ENCODE data around the gene PCBP1. TPM values are rescaled to one million over a fixed set of nuclear protein-coding genes. Genes with fewer than 3 reads are reported as not detected.
A peak's percentile ranks its signal among the peaks of the same experiment; 100 is the strongest.
"Not testable (repeated sequence)": the region's sequence is repeated elsewhere in the genome, so short reads cannot be mapped to it uniquely, and the experiment has no call there.

The PCBP1 gene
- total and polyA plus RNA-seq, 8 donors, result 9.3 to 296 (median 152) TPM

- intact Hi-C loops (cut with DNase I; ENCODE audit: low total_unique reads), result loop anchor here (5.0 kb wide), 1 partner anchor 42 kb away; no protein-coding TSS in a partner anchor
- Histone ChIP-seq H3K27ac (peak overlapping the region in 4 of 5 donors; percentile 99 to 100 (median 100)), H3K27me3 (no peaks in the 10 kb centered on the region), H3K9me3 (no peaks in the 10 kb centered on the region), H3K4me1 (peaks cover 27 to 61% (median 44%) of the 10 kb centered on the region in 4 donors), H3K36me3 (peaks cover 0 to 22% (median 3%) of the 10 kb centered on the region in 4 donors), H3K4me3 (peak overlapping the region; percentile 81 to 92 (median 88))
- 54 to 66% (median 63%) methylated on average over 6 of the region's 6 CpGs for WGBS, 5 donors
- no peak for DNase-seq
- TF ChIP-seq EP300 (IDR thresholded peaks at IDR 0.05) (no peak), POLR2AphosphoS5 (IDR thresholded peaks at IDR 0.05) (no peak), POLR2A (IDR thresholded peaks at IDR 0.05) (no peak)
- TF ChIP-seq, protein P1, sequence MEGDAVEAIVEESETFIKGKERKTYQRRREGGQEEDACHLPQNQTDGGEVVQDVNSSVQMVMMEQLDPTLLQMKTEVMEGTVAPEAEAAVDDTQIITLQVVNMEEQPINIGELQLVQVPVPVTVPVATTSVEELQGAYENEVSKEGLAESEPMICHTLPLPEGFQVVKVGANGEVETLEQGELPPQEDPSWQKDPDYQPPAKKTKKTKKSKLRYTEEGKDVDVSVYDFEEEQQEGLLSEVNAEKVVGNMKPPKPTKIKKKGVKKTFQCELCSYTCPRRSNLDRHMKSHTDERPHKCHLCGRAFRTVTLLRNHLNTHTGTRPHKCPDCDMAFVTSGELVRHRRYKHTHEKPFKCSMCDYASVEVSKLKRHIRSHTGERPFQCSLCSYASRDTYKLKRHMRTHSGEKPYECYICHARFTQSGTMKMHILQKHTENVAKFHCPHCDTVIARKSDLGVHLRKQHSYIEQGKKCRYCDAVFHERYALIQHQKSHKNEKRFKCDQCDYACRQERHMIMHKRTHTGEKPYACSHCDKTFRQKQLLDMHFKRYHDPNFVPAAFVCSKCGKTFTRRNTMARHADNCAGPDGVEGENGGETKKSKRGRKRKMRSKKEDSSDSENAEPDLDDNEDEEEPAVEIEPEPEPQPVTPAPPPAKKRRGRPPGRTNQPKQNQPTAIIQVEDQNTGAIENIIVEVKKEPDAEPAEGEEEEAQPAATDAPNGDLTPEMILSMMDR (IDR thresholded peaks at IDR 0.05), result no peak
These were observed 2.8 kb downstream of the PCBP1 start for GRCh38 chr2:70089983-70090525.

- no peak for TF ChIP-seq POLR2AphosphoS5 (IDR thresholded peaks at IDR 0.05)
- TF ChIP-seq, protein P1 (IDR thresholded peaks at IDR 0.05), result no peak
- TF ChIP-seq POLR2A (IDR thresholded peaks at IDR 0.05), result no peak
- no peak for TF ChIP-seq EP300 (IDR thresholded peaks at IDR 0.05)
- peaks cover 0 to 22% (median 3%) of the 10 kb centered on the region in 4 donors for H3K36me3 ChIP-seq
- H3K27me3 ChIP-seq, result no peaks in the 10 kb centered on the region
- intact Hi-C loops (cut with DNase I; ENCODE audit: low total_unique reads), result loop anchor here (5.0 kb wide), 1 partner anchor 41 kb away; no protein-coding TSS in a partner anchor
- no peak overlapping the region for H3K4me3 ChIP-seq
- WGBS, 5 donors, result 89 to 95% (median 91%) methylated on average over 4 of the region's 4 CpGs
- H3K27ac ChIP-seq, result peak overlapping the region in 4 of 5 donors; percentile 99 to 100 (median 100)
- H3K4me1 ChIP-seq, result peaks cover 26 to 61% (median 44%) of the 10 kb centered on the region in 4 donors
- DNase-seq, result no peak
- H3K9me3 ChIP-seq, result no peaks in the 10 kb centered on the region
These were observed 3.5 kb downstream of the PCBP1 start for GRCh38 chr2:70090706-70091334.

- TF ChIP-seq POLR2A (IDR thresholded peaks at IDR 0.05) (no peak), POLR2AphosphoS5 (IDR thresholded peaks at IDR 0.05) (no peak), EP300 (IDR thresholded peaks at IDR 0.05) (no peak)
- TF ChIP-seq, protein P1 (IDR thresholded peaks at IDR 0.05), result no peak
- Histone ChIP-seq H3K4me1 (peaks cover 23 to 58% (median 45%) of the 10 kb centered on the region in 4 donors), H3K36me3 (peaks cover 0 to 22% (median 3%) of the 10 kb centered on the region in 4 donors), H3K27me3 (no peaks in the 10 kb centered on the region), H3K27ac (peak overlapping the region in 3 of 5 donors; percentile 99 to 100 (median 100)), H3K4me3 (no peak overlapping the region), H3K9me3 (no peaks in the 10 kb centered on the region)
- intact Hi-C loops (cut with DNase I; ENCODE audit: low total_unique reads), result loop anchor here (5.0 kb wide), 1 partner anchor 41 kb away; no protein-coding TSS in a partner anchor
- 51 to 70% (median 62%) methylated on average over 2 of the region's 2 CpGs for WGBS, 5 donors
- DNase-seq, result no peak
These were observed 4.1 kb downstream of the PCBP1 start for GRCh38 chr2:70091364-70091763.

DNA sequence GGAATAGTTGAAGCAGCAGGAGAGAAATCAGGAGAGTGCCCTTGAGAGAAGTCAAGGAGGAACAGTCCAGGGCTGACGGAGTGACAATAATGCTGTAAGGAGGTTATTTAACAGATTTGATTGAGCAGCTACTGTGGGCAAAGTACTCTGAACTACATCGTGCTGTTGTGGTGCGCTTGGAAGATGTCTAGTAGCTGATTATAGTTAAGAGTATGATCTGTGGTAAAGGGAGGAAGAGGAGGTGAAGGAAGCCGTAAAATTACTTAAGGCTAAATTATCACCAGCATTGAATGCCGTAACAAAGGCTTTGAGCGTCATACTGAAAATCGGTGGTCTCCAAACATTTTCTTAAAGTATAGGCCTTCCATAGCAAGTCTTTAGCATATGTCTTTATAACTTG, 4.5 kb downstream of the PCBP1 start:
- 84 to 88% (median 85%) methylated on average over 7 of the region's 7 CpGs for WGBS, 5 donors
- peaks cover 0 to 22% (median 3%) of the 10 kb centered on the region in 4 donors for H3K36me3 ChIP-seq
- H3K9me3 ChIP-seq, result no peaks in the 10 kb centered on the region
- no peak overlapping the region for H3K4me3 ChIP-seq
- no peaks in the 10 kb centered on the region for H3K27me3 ChIP-seq
- peak overlapping the region in 2 of 5 donors; percentile 99 to 100 for H3K27ac ChIP-seq
- H3K4me1 ChIP-seq, result peaks cover 23 to 58% (median 46%) of the 10 kb centered on the region in 4 donors
- no peak for TF ChIP-seq POLR2A (IDR thresholded peaks at IDR 0.05)
- TF ChIP-seq EP300 (IDR thresholded peaks at IDR 0.05), result no peak
- TF ChIP-seq, protein P1 (IDR thresholded peaks at IDR 0.05), result no peak
- no peak for TF ChIP-seq POLR2AphosphoS5 (IDR thresholded peaks at IDR 0.05)
- intact Hi-C loops (cut with DNase I; ENCODE audit: low total_unique reads), result loop anchor here (5.0 kb wide), 1 partner anchor 40 kb away; no protein-coding TSS in a partner anchor
- DNase-seq, result no peak

DNA sequence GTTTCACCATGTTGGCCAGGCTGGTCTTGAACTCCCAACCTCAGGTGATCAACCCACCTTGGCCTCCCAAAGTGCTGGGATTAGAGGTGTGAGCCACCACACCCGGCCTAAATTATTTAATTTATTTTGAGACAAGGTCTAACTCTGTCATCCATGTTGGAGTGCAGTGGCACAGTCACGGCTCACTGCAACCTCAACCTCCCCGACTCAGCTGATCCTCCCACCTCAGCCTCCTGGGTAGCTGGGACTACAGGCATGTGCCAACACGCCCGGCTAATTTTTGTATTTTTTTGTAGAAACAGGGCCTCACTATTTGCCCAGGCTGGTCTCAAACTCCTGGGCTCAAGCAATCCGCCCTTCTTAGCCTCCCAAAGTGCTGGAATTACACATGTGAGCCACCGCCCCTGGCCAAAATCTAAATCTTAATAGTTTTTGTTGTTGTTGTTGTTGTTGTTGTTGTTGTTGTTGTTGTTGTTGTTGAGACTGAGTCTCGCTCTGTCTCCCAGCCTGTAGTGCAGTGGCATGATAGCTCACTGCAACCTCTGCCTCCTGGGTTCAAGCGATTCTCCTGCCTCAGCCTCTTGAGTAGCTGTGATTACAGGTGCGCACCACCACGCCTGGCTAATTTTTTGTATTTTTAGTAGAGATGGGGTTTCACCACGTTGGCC, 5.4 kb downstream of the PCBP1 start:
- intact Hi-C loops (cut with DNase I; ENCODE audit: low total_unique reads), result loop anchor here (5.0 kb wide), 1 partner anchor 40 kb away; no protein-coding TSS in a partner anchor
- DNase-seq, H3K4me3 ChIP-seq, H3K27me3 ChIP-seq, H3K9me3 ChIP-seq: not testable (repeated sequence)
- Histone ChIP-seq H3K27ac (peak overlapping the region in 1 of 5 donors; percentile 18), H3K36me3 (peaks cover 0 to 21% (median 3%) of the 10 kb centered on the region in 4 donors), H3K4me1 (peaks cover 23 to 58% (median 46%) of the 10 kb centered on the region in 4 donors)
- 93 to 95% (median 93%) methylated on average over 12 of the region's 12 CpGs for whole genome bisulfite sequencing, 5 donors
